ENCODE measurements around the gene USF3. TPM values are rescaled to one million over a fixed set of nuclear protein-coding genes. Genes with fewer than 3 reads are reported as not detected.

The USF3 gene
- total and polyA plus RNA-seq, 2 donors (not counting 1 experiment from before 2014, with no cell fraction given), result 9.8 to 38.9 TPM

DNA sequence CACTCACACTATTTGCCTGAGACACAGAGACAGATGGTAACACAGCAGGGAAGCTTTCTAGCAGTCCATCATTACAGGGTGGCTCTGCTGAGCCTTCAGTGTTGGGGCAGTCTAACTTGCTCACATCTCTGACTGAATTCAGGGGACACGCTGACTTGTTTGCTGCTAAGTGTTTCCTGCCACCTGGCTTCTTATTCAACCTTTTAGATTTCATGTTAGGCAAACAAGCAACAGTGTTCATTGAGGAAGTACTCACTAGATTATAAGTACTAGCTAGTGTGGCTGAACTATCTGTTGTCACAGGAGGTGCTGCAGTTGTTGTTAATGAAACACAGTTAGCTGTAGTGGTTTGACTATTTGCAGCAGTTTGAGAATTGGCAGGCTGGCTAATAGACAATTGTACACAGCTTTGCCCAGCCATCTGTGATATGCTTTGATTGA is 37.3 kb downstream of the USF3 start:
- H3K9me3 ChIP-seq (ENCODE audit: control extremely low read depth in 1 of 3, control insufficient read depth in 2 of 3, insufficient read depth in 1 of 3, low read length in 2 of 3), result peaks cover 0 to 13% (median 0%) of the 10 kb centered on the region in 3 donors
- peak overlapping the region; percentile 85 for H3K4me3 Mint-ChIP-seq
- H3K4me2 ChIP-seq (replicated peaks; ENCODE audit: low read depth, low read length, poor library complexity, severe bottlenecking), result peak overlapping the region; percentile 70
- H3K9ac ChIP-seq (ENCODE audit: low read length), result peak overlapping the region; percentile 44
- H3K27ac ChIP-seq (ENCODE audit: low read length in 2 of 2), result peak overlapping the region; percentile 81 to 93
- peak; percentile 73 for DNase-seq
- intact Hi-C loops (cut with micrococcal nuclease), result loop anchor here (1.0 to 2.0 kb wide), 3 partner anchors 14 to 37 kb away; partner anchors contain the start of gene USF3
- H4K20me1 ChIP-seq (ENCODE audit: control insufficient read depth, insufficient read depth, low read length, poor library complexity, severe bottlenecking), result no peaks in the 10 kb centered on the region
- peaks cover 88% of the 10 kb centered on the region for H3K4me1 Mint-ChIP-seq
- peaks cover 81 to 88% of the 10 kb centered on the region in 2 donors for H3K4me1 ChIP-seq (ENCODE audit: control insufficient read depth in 2 of 2, insufficient read depth in 2 of 2, low read length in 2 of 2)
- H3K36me3 ChIP-seq (replicated peaks in 1 of 2; ENCODE audit: control extremely low read depth in 1 of 2, control insufficient read depth in 1 of 2, extremely low read depth in 1 of 2, insufficient read depth in 2 of 2, low read length in 1 of 2), result peaks cover 2 to 18% of the 10 kb centered on the region in 2 experiments
- CTCF ChIA-PET, result interaction anchor here (0.5 to 2.6 kb wide), 8 partner anchors 9 to 254 kb away, joined by 3 to 9 read pairs (median 4); partner anchors contain the start of gene USF3
- ATAC-seq (ENCODE audit: low read depth), result peak; percentile 80
- peak overlapping the region; percentile 94 for H3K27ac Mint-ChIP-seq
- peaks cover 21% of the 10 kb centered on the region for H3K79me2 ChIP-seq (ENCODE audit: control insufficient read depth, insufficient read depth, low read length)
- H3K27me3 ChIP-seq (replicated peaks in 1 of 4; ENCODE audit: control extremely low read depth in 1 of 4, control insufficient read depth in 3 of 4, insufficient read depth in 4 of 4, low read length in 3 of 4), result no peaks in the 10 kb centered on the region
- H3K9me3 Mint-ChIP-seq (ENCODE audit: insufficient read depth), result peaks cover 5% of the 10 kb centered on the region
- H3K27me3 Mint-ChIP-seq, result no peaks in the 10 kb centered on the region
- WGBS (ENCODE audit: insufficient coverage), result 0% methylated on average over 1 of the region's 1 CpG
- TF ChIP-seq, protein P1, sequence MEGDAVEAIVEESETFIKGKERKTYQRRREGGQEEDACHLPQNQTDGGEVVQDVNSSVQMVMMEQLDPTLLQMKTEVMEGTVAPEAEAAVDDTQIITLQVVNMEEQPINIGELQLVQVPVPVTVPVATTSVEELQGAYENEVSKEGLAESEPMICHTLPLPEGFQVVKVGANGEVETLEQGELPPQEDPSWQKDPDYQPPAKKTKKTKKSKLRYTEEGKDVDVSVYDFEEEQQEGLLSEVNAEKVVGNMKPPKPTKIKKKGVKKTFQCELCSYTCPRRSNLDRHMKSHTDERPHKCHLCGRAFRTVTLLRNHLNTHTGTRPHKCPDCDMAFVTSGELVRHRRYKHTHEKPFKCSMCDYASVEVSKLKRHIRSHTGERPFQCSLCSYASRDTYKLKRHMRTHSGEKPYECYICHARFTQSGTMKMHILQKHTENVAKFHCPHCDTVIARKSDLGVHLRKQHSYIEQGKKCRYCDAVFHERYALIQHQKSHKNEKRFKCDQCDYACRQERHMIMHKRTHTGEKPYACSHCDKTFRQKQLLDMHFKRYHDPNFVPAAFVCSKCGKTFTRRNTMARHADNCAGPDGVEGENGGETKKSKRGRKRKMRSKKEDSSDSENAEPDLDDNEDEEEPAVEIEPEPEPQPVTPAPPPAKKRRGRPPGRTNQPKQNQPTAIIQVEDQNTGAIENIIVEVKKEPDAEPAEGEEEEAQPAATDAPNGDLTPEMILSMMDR (IDR thresholded peaks at IDR 0.05), result no peak
- TF ChIP-seq EZH2 (IDR thresholded peaks at IDR 0.05; ENCODE audit: borderline replicate concordance, insufficient read depth, low read depth, low read length, poor library complexity, severe bottlenecking), result no peak
- peak overlapping the region; percentile 26 for H2AFZ ChIP-seq (ENCODE audit: insufficient read depth, low read depth, low read length, poor library complexity, severe bottlenecking)
- POLR2A ChIA-PET, result interaction anchor here (0.7 to 1.3 kb wide), 5 partner anchors 22 to 346 kb away, joined by 3 to 6 read pairs (median 3); partner anchors contain the start of gene USF3
- peak overlapping the region in 4 of 5 experiments; percentile 11 to 42 (median 18) for H3K4me3 ChIP-seq (ENCODE audit: control extremely low read depth in 1 of 5, extremely low read depth in 1 of 5, insufficient read depth in 1 of 5, low read depth in 2 of 5, low read length in 4 of 5)

DNA sequence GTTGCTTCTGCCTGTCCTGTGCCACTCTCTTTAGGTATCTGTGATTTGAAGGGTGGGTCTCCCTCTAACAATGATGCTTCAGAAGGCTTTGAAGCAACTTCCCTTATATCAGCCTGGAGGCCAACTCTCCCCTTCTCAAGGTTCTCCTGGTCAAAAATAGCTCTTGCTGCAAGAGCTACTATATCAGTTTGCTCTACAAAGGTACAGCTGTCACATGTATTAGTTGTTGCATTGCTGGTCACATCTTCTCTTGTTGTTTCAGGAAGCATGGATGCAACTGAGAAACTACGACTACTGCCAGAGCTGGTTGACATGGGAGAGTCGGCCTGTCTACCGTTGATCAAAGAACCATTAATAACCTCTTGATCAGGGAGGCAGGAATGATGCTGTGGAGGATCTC is 38.3 kb downstream of the USF3 start:
- WGBS (ENCODE audit: insufficient coverage), result no CpG with 5 or more reads among the region's 3 CpGs
- Histone ChIP-seq H3K4me1 (ENCODE audit: control insufficient read depth in 2 of 2, insufficient read depth in 2 of 2, low read length in 2 of 2) (peaks cover 81 to 86% of the 10 kb centered on the region in 2 donors), H4K20me1 (ENCODE audit: control insufficient read depth, insufficient read depth, low read length, poor library complexity, severe bottlenecking) (no peaks in the 10 kb centered on the region), H3K79me2 (ENCODE audit: control insufficient read depth, insufficient read depth, low read length) (peaks cover 18% of the 10 kb centered on the region), H3K4me2 (replicated peaks; ENCODE audit: low read depth, low read length, poor library complexity, severe bottlenecking) (peak overlapping the region; percentile 70), H2AFZ (ENCODE audit: insufficient read depth, low read depth, low read length, poor library complexity, severe bottlenecking) (no peak overlapping the region), H3K9me3 (ENCODE audit: control extremely low read depth in 1 of 3, control insufficient read depth in 2 of 3, insufficient read depth in 1 of 3, low read length in 2 of 3) (peaks cover 0 to 13% (median 0%) of the 10 kb centered on the region in 3 donors), H3K4me3 (ENCODE audit: control extremely low read depth in 1 of 5, extremely low read depth in 1 of 5, insufficient read depth in 1 of 5, low read depth in 2 of 5, low read length in 4 of 5) (no peak overlapping the region), H3K36me3 (replicated peaks in 1 of 2; ENCODE audit: control extremely low read depth in 1 of 2, control insufficient read depth in 1 of 2, extremely low read depth in 1 of 2, insufficient read depth in 2 of 2, low read length in 1 of 2) (peaks cover 2 to 13% of the 10 kb centered on the region in 2 experiments), H3K27ac (ENCODE audit: low read length in 2 of 2) (peak overlapping the region; percentile 81 to 93), H3K27me3 (replicated peaks in 1 of 4; ENCODE audit: control extremely low read depth in 1 of 4, control insufficient read depth in 3 of 4, insufficient read depth in 4 of 4, low read length in 3 of 4) (no peaks in the 10 kb centered on the region), H3K9ac (ENCODE audit: low read length) (no peak overlapping the region)
- Mint-ChIP-seq H3K4me3 (peak overlapping the region; percentile 51), H3K27ac (peak overlapping the region; percentile 94), H3K9me3 (ENCODE audit: insufficient read depth) (peaks cover 5% of the 10 kb centered on the region), H3K4me1 (peaks cover 81% of the 10 kb centered on the region), H3K27me3 (no peaks in the 10 kb centered on the region)
- ChIA-PET CTCF (interaction anchor here (1.1 kb wide), 1 partner anchor 30 kb away, joined by 3 read pairs; no protein-coding TSS in a partner anchor), POLR2A (no interaction called here)
- ATAC-seq (ENCODE audit: low read depth), result no peak
- DNase-seq, result no peak
- intact Hi-C loops (cut with micrococcal nuclease), result loop anchor here (2.0 kb wide), 1 partner anchor 15 kb away; no protein-coding TSS in a partner anchor
- TF ChIP-seq, protein P1 (IDR thresholded peaks at IDR 0.05), result no peak
- TF ChIP-seq EZH2 (IDR thresholded peaks at IDR 0.05; ENCODE audit: borderline replicate concordance, insufficient read depth, low read depth, low read length, poor library complexity, severe bottlenecking), result no peak
